Bronchus fibroblast of lung (primary cell): ENCODE results near the gene OR51L1. TPM values are rescaled to one million over a fixed set of nuclear protein-coding genes. Genes with fewer than 3 reads are reported as not detected.

ENCODE experiments used
- total RNA-seq: library from RNA; depleted of rRNA; stranded (reverse); fragments of >200 nt; gene quantifications from 2 replicates; pipeline ENCODE4 v1.2.3, GENCODE V29; 2015

OR51L1 gene
- total RNA-seq = not detected in 2 replicates

GRCh38 chr11:4994551-4994950, at the start of gene OR51L1:
Gene OR51L1 (plus strand): TSS chr11:4994851. CDS start chr11:4998983, 4,132 bp downstream.

GRCh38 chr11:4947505-4947904, 47.1 kb upstream of the OR51L1 start, which contains the start of gene OR51A4:
Gene OR51A4 (minus strand): TSS chr11:4947605. CDS start chr11:4947100, 505 bp downstream.

GRCh38 chr11:4955613-4956012, 39.0 kb upstream of the OR51L1 start, which contains the start of gene OR51A2:
Gene OR51A2 (minus strand): TSS chr11:4955713. CDS start chr11:4955713, 0 bp downstream.

GRCh38 chr11:5046226-5046625, 51.6 kb downstream of the OR51L1 start, which contains the start of gene OR52J3:
Gene OR52J3 (plus strand): TSS chr11:5046526. CDS start chr11:5046526, 0 bp downstream.

Other genes starting within 250 kb of the OR51L1 start
- not detected in 2 replicates for gene OR51F1, start 224.9 kb upstream of the OR51L1 start, total RNA-seq
- gene OR52R1, start 190.5 kb upstream of the OR51L1 start, total RNA-seq = not detected in 2 replicates
- gene OR51F2, start 173.5 kb upstream of the OR51L1 start, total RNA-seq = not detected in 2 replicates
- gene OR51S1, start 145.6 kb upstream of the OR51L1 start, total RNA-seq = not detected in 2 replicates
- gene OR51T1, start 113.0 kb upstream of the OR51L1 start, total RNA-seq = not detected in 2 replicates
- gene OR51A7, start 91.1 kb upstream of the OR51L1 start, total RNA-seq = not detected in 2 replicates
- gene OR51G2, start 75.5 kb upstream of the OR51L1 start, total RNA-seq = not detected in 2 replicates
- not detected in 2 replicates for gene OR51G1, start 70.5 kb upstream of the OR51L1 start, total RNA-seq
- gene OR51A4, start 47.2 kb upstream of the OR51L1 start, total RNA-seq = not detected in 2 replicates
- not detected in 2 replicates for gene OR51A2, start 39.1 kb upstream of the OR51L1 start, total RNA-seq
- gene OR52J3, start 51.7 kb downstream of the OR51L1 start, total RNA-seq = not detected in 2 replicates
- not detected in 2 replicates for gene OR52E2, start 64.8 kb downstream of the OR51L1 start, total RNA-seq
- gene OR52E1, start 74.7 kb downstream of the OR51L1 start, total RNA-seq = not detected in 2 replicates
- not detected in 2 replicates for gene OR52A5, start 143.5 kb downstream of the OR51L1 start, total RNA-seq
- not detected in 2 replicates for gene OR52A1, start 159.9 kb downstream of the OR51L1 start, total RNA-seq
- not detected in 2 replicates for gene OR51V1, start 205.8 kb downstream of the OR51L1 start, total RNA-seq
- not detected in 2 replicates for gene HBB, start 232.2 kb downstream of the OR51L1 start, total RNA-seq
- gene HBD, start 239.6 kb downstream of the OR51L1 start, total RNA-seq = not detected in 2 replicates